HEK293 (cell line): Measurements from ENCODE around the gene MRPL47.

Experiments
- CTCF ChIP-seq: fragments of 450-650 bp; formaldehyde crosslinking; IDR thresholded peaks from 2 replicates; pipeline ENCODE4 v1.5.1; 2016; ENCODE audit warnings: missing biosample characterization, missing genetic modification characterization
- ZBTB8A ChIP-seq: fragments of 450-650 bp; formaldehyde crosslinking; IDR thresholded peaks from 2 replicates; pipeline ENCODE4 v1.5.1; 2016; ENCODE audit warnings: missing biosample characterization, missing genetic modification characterization
- ZFP3 ChIP-seq: fragments of 450-650 bp; formaldehyde crosslinking; IDR thresholded peaks from 2 replicates; pipeline ENCODE4 v1.5.1; 2016; ENCODE audit warnings: low read depth, missing biosample characterization, missing genetic modification characterization

GRCh38 chr3:179590669-179591068, 13.8 kb downstream of the MRPL47 start:
- TF ChIP-seq CTCF (no peak), ZBTB8A (tag by site-specific recombination) (no peak), ZFP3 (tag by site-specific recombination) (no peak)
